ENCODE data around the gene ANKFY1.
A peak's percentile ranks its signal among the peaks of the same experiment; 100 is the strongest.

ANKFY1 gene

DNA sequence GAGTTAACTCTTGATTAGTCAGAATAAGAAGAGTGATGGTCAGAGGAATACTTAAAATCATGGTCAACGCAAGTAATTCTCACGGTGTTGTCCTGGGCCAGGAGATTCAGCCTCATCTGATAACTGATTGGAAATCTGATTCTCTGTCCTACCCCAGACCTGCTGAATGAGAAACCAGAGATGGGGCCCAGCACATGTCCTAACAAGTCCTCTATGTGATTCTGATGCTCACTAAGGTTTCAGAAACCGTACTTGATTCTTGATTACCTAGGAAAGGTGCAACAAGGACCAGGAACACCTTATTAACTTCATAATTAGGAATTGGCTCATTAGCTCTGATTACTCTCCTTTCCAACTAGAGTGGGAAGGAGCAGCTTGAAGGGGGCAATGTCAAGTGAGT lies 44.5 kb downstream of the ANKFY1 start:
- DNase-seq (ENCODE audit: low read depth) = no peak
- TF ChIP-seq, protein P1, sequence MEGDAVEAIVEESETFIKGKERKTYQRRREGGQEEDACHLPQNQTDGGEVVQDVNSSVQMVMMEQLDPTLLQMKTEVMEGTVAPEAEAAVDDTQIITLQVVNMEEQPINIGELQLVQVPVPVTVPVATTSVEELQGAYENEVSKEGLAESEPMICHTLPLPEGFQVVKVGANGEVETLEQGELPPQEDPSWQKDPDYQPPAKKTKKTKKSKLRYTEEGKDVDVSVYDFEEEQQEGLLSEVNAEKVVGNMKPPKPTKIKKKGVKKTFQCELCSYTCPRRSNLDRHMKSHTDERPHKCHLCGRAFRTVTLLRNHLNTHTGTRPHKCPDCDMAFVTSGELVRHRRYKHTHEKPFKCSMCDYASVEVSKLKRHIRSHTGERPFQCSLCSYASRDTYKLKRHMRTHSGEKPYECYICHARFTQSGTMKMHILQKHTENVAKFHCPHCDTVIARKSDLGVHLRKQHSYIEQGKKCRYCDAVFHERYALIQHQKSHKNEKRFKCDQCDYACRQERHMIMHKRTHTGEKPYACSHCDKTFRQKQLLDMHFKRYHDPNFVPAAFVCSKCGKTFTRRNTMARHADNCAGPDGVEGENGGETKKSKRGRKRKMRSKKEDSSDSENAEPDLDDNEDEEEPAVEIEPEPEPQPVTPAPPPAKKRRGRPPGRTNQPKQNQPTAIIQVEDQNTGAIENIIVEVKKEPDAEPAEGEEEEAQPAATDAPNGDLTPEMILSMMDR (IDR thresholded peaks at IDR 0.05; ENCODE audit: insufficient read depth, low read depth, low read length, missing control alignments) = no peak
- no peak overlapping the region for H3K4me3 ChIP-seq (ENCODE audit: low read depth, low read length)

DNA sequence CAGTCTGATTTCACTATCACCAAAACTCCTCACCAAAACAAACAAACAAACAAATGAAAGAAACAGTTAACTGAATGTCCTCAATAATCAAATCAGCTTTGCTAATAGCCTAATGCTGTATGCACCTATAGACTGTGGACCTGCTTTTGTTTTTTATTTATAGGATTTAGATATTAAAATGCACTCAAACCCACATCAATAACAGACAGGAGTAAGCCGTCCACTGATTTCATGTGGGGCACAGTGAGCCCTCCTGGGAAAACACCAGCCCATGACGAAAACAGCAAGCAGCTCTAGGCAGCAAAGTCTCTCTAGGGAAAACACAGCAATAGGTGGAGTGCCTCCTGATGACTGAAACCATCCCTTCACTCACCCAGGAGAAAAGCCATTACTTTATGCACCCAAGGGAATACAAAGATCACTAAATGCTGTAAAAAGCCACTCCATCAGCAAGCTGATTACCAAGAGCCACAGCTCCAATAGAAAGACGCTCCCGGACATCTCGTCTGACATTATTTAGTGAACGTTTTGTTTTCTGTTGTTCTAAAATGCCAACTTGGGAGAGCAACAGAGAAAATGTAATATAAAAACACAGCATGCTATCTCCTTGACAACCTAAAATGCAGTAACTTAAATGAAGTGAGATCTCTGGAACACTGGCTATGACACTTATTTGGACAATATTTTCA lies 47.8 kb downstream of the ANKFY1 start:
- no peak for DNase-seq (ENCODE audit: low read depth)

DNA sequence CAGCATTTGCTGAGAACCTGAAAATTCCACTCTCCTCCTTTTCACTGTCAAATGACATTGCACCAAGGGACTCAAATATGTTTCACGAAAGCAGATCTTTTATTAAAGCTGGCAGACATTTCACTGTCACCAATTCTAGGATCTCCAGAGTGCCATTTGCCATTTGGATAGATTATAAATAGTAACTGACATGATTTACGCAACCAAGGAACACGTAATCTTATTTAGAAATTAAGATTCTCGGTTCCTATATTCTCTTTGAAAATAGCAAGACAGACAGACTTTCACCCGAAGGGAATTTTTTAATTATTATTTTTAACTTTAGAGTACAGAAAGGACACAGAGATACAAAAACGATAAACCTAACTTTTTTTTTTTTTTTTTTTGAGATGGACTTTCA lies 49.6 kb downstream of the ANKFY1 start:
- DNase-seq (ENCODE audit: low read depth) = no peak
- H3K4me3 ChIP-seq (ENCODE audit: low read depth, low read length) = no peak overlapping the region
- TF ChIP-seq, protein P1 (IDR thresholded peaks at IDR 0.05; ENCODE audit: insufficient read depth, low read depth, low read length, missing control alignments) = no peak

More for the DNA sequence above, 47.8 kb downstream of the ANKFY1 start:
- TF ChIP-seq, protein P1 (IDR thresholded peaks at IDR 0.05; ENCODE audit: insufficient read depth, low read depth, low read length, missing control alignments) = no peak
- no peak overlapping the region for H3K4me3 ChIP-seq (ENCODE audit: low read depth, low read length)

DNA sequence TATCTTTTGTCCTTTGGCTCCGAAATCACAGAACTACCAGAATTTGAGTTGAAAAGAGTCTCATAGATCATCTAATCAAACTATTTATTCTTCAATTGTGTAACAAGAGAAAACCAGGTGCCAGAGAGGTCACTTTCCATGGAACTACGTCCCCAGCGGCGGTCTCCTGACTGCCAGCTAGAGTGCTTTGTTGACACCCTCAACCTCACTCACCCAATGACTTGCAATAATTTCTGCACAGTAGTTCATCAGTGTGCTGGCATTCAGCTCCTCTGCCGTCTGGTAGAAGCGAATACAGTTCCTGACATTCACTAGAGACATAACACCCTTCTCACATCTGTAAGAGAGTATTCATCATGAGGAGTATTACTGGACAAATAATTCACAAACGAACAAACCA lies 54.2 kb downstream of the ANKFY1 start:
- no peak for DNase-seq (ENCODE audit: low read depth)
- TF ChIP-seq, protein P1 (IDR thresholded peaks at IDR 0.05; ENCODE audit: insufficient read depth, low read depth, low read length, missing control alignments) = no peak
- no peak overlapping the region for H3K4me3 ChIP-seq (ENCODE audit: low read depth, low read length)

DNA sequence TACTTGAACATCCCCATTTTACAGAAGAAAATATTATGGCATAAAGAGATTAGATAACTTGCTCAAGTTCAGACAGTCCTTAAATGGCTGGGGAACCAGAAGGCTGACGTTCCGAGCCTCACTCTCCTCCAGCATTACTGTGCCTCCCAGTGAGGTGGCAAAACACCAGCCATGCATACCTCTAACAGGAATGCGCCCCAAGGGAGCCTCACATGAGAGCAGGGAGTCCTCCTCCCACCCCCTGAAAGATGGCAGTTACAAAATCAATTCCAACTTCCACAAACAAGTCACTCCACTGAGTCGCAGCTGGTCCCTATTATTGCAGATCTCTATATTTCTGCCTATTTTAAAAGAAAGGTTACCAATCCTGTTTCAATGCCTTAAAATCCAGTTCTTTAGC lies 55.5 kb downstream of the ANKFY1 start:
- DNase-seq (ENCODE audit: low read depth) = no peak
- TF ChIP-seq, protein P1 (IDR thresholded peaks at IDR 0.05; ENCODE audit: insufficient read depth, low read depth, low read length, missing control alignments) = no peak
- H3K4me3 ChIP-seq (ENCODE audit: low read depth, low read length) = no peak overlapping the region

DNA sequence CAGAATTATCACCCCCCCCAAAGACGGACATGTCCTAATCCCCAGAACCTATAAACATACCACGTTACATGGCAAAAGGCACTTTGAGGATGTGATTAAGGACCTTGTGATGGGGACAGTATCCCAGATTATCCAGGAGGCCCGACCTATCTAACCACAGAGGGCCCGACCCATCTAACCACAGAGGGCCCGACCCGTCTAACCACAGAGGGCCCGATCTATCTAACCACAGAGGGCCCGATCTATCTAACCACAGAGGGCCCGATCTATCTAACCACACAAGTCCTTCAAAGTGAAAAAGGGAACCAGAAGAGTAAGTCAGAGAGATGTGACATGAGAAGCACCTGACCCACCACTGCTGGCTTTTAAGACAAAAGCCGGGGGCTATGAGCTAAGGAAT lies 56.8 kb downstream of the ANKFY1 start:
- TF ChIP-seq, protein P1 (IDR thresholded peaks at IDR 0.05; ENCODE audit: insufficient read depth, low read depth, low read length, missing control alignments) = no peak
- H3K4me3 ChIP-seq (ENCODE audit: low read depth, low read length) = no peak overlapping the region
- DNase-seq (ENCODE audit: low read depth) = peak; percentile 29

DNA sequence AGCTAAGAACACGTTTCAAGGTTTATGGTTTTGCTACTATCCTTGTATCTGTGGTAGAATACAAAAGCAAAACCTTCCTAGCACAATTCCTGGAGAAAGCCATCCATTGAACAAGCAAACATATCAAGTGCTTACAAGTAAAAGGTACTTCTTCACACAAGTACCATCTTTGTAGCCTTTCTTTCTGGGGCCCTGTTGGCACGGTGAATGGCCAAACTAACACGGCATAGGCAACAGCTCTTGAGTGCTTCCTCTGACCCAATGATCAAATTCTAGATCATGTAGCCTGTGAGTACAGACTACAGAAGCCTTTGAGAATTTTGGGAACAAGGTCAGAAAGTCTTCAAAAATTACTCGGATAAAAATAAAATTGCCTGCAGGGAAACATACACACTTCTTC lies 57.9 kb downstream of the ANKFY1 start:
- TF ChIP-seq, protein P1 (IDR thresholded peaks at IDR 0.05; ENCODE audit: insufficient read depth, low read depth, low read length, missing control alignments) = no peak
- H3K4me3 ChIP-seq (ENCODE audit: low read depth, low read length) = no peak overlapping the region
- DNase-seq (ENCODE audit: low read depth) = no peak

All from GM12865 (cell line).